Glomerular visceral epithelial cell (primary cell): ENCODE results near the gene OR1A1.
"Not testable (repeated sequence)": the region's sequence is repeated elsewhere in the genome, so short reads cannot be mapped to it uniquely, and the experiment has no call there.

Experiments used
- DNase-seq: peaks from one replicate; pipeline ENCODE4 v3.0.0-alpha.2; 2016; ENCODE audit errors: extremely low spot score

The OR1A1 gene, protein sequence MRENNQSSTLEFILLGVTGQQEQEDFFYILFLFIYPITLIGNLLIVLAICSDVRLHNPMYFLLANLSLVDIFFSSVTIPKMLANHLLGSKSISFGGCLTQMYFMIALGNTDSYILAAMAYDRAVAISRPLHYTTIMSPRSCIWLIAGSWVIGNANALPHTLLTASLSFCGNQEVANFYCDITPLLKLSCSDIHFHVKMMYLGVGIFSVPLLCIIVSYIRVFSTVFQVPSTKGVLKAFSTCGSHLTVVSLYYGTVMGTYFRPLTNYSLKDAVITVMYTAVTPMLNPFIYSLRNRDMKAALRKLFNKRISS

GRCh38 chr17:3207367-3207766 lies at the start of gene OR1A1:
Gene OR1A1 (plus strand): TSS chr17:3207667. CDS start chr17:3215621, 7,954 bp downstream.
- DNase-seq: no peak

DNA sequence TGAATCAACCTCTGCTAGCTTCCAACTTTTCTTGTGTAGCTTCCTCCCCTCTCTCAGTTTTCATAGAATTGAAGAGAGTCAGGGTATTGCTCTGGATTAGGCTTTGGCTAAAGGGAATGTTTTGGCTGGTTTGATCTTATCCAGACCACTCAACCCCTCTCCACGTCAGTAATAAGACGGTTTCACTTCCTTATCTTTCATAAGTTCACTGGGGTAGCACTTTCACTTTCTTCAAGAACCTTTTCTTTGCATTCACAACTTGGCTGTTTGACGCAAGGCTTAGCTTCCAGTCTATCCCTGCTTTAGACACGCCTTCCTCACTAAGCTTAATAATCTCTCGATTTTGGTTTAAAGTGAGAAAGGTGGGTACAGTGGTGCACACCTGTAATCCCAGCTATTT lies 39.9 kb upstream of the OR1A1 start:
- DNase-seq: no peak

DNA sequence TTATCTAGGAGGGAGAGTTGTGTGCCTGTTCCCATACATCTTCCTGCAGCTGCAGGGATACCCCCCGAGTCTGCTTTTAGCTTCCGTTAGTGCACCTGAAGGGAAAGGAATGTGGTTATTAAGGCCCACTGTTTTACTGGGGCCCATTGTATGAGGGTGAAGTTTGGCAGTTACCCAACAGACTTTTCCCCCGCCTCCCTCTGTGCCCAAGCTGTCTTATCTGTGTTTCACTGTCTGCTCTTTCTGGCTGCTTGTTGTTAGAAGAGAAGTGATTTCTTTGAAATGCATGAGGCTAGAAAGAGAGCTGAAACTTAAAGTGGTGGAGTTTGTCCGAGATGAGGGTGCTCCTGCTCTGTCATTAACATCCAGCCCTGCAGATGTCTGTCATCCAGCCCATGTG lies 17.5 kb upstream of the OR1A1 start:
- DNase-seq: no peak

DNA sequence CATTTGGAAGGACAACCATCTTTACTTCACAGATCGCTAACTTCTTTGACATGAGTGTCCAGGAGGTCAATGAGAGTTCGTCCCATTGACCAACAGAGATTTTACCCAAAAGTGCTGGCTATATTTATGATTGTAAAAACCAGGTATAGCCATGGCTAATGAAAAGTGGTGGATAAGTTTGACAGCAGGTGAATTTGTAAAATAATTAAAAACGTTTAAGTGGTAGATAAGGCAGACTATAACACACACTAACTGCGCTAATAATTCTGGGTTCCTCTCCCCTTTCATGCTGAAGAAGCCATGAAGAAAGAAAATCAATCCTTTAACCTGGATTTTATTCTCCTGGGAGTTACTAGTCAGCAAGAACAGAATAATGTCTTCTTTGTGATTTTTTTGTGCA lies 10.2 kb upstream of the OR1A1 start, which contains the start of gene OR1A2:
OR1A2 (plus strand) TSS at position 301 of the 400 bp plus-strand sequence; CDS start at position 301, 0 bp downstream.
- no peak for DNase-seq

DNA sequence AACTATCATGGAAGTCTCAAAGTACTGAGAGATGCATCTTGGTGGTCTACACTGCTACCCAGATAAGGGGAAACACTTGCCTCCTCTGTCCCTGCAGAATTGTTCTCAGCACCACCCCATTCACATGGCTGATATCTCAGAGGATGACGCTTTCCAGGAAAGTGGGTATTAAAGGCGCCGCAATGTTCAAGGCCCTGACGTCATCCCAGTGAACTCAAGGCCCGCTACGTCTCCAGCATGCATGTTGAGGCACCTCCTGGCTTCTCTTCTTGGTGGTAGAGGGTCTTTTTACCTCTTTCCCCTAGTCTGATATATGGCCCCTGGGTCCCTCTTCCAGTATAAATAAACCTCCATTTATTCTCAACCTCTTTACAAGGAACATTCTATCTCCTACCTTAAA lies 1.0 kb downstream of the OR1A1 start:
- no peak for DNase-seq

DNA sequence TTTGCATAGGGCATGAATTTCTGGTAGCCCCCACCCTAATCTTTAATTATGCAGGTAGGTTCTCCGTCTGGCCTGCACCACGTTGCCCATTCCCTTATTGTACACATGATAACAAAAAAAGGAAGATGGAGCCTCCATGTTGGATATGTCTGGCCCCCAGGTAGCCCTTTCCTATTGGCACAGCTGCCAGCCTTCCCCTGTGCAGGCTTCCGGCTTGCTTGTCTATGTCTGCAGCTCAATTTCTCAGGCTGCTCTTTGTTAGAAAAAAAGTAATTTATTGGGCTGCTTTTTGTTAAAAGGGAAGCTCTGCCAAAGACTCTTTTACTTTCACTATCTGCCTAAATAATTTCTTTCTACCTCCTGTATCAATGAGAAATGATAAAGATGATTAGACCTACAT lies 5.5 kb downstream of the OR1A1 start:
- no peak for DNase-seq

DNA sequence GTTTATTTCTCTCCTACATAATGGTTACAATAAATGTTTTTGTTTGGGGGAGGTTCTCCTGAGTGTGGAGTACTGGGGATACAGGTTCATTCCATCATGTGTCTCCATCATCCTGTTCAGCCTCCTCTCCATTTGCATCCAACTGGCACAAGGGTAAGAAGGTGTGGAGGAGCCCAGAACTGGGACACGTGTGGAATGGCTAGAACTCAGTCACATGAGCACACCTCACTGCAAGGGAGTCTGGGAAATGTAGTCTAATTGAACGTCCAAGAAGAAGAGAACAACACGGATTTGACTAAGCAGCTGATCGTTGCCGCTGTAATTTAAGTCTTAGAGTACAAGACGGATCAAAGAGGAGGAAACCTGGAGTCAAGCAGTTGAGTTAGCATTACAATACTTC lies 6.1 kb downstream of the OR1A1 start:
- DNase-seq: no peak

- DNase-seq: not testable (repeated sequence)
These were observed 12.5 kb downstream of the OR1A1 start for GRCh38 chr17:3219978-3220377.

DNA sequence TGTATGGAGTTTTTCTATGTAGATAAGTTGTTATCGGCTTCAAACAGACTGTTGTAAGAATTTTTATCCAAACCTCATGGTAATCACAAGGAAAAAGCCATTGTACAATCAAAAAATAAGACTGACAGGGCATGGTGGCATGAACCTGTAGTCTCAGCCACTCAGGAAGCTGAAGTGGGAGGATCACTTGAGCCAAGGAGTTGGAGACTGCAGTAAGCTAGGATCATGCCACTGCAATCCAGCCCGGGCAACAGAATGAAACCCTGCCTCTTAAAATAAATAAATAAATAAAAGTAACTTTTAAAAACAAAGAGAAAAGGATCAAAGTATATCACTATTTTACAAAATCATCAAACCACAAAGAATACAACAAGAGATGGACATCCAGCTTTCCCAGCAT lies 14.4 kb downstream of the OR1A1 start:
- DNase-seq: no peak

DNA sequence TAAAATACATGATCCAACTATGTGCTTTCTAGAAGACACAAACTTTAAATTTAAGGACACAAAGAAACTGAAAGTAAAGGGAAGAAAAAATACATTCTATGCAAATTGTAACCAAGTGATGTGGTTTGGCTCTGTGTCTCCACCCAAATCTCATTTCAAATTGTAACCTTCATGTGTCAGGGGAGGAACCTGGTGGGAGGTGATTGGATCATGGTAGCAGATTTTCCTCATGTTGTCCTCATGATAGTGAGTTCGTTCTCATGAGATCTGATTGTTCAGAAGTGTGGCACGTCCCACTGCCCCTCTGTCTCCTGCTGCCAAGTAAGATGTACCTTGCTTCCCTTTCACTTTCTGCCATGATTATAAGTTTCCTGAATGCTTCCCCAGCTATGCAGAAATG lies 15.0 kb downstream of the OR1A1 start:
- no peak for DNase-seq

GRCh38 chr17:3224721-3225352 lies 17.4 kb downstream of the OR1A1 start:
- not testable (repeated sequence) for DNase-seq

GRCh38 chr17:3232300-3232699 lies 24.8 kb downstream of the OR1A1 start:
- not testable (repeated sequence) for DNase-seq

DNA sequence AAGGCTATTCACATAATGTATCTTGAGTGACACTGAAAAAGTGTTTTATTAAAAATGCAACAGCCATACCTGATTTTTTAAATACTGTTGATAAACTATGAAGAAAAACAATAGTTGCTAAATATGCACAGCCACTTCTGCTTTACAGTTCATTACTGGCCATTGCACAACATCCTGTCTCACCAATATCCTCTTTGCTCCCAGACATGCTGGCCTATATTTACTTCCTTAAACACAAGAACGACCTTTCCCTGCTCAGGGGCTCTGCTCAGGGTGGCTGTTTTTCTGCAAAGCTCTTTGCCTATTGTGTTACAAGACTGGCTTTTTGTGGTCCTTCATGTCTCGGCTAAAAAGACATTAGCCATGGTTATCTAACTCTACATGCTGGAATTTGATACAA lies 31.2 kb downstream of the OR1A1 start:
- not testable (repeated sequence) for DNase-seq

DNA sequence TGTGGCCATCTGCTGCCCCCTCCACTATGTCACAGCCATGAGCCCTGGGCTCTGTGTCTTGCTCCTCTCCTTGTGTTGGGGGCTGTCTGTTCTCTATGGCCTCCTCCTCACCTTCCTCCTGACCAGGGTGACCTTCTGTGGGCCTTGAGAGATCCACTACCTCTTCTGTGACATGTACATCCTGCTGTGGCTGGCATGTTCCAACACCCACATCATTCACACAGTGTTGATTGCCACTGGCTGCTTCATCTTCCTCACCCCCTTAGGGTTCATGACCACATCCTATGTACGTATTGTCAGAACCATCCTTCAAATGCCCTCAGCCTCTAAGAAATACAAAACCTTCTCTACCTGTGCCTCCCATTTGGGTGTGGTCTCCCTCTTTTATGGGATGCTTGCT lies 33.6 kb downstream of the OR1A1 start:
- DNase-seq: not testable (repeated sequence)

DNA sequence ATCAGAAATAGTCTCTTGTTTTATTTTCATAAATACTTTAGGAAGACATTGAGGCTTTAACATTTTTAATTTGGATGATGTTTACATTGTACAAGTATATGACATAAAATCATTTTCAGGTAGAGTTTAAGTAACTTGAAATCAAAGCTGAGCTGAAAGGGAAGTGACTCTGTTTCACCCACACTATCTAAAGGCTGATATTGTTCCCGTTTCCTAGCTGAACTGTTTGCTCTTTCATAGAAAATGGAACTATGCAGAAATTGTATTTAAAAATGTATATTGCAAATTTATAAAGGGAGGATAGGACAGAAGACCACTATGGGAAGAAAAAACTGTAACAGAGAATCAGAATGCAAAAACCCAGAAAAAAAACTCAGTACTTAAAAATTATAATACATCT lies 37.4 kb downstream of the OR1A1 start:
- DNase-seq: not testable (repeated sequence)

DNA sequence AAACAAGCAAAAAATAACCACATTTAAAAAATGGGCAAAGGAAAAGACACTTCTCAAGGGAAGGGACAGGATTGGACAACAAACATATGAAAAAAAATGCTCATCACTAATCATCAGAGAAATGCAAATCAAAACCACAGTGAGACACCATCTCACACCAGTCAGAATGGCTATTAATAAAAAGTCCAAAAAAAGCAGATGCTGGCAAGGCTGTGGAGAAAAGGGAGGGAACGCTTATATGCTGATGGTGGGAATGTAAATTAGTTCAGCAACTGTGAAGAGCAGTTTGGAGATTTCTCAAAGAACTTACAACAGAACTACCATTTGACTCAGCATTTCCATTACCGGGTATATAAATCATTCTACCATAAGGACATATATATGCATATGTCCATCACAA lies 41.5 kb downstream of the OR1A1 start:
- not testable (repeated sequence) for DNase-seq

DNA sequence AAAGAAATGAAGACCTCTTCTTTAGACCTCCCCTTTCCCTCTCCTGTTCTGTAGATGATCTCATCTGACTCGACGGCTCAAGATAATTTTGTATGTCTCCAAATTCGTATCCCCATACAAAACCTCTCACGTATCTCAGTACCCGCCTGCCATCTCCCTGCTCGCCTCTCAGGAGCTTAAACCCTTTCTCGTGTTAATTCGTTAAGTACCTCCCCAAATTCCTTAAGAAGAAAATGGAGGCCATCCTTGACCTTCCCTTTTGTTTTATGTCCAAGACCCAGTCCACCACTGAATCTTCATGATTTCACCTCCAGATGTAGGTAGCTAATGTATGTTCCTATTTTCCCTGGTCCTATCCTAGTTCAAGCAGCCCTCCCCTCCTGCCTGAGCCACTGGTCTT lies 49.1 kb downstream of the OR1A1 start:
- DNase-seq: no peak

DNA sequence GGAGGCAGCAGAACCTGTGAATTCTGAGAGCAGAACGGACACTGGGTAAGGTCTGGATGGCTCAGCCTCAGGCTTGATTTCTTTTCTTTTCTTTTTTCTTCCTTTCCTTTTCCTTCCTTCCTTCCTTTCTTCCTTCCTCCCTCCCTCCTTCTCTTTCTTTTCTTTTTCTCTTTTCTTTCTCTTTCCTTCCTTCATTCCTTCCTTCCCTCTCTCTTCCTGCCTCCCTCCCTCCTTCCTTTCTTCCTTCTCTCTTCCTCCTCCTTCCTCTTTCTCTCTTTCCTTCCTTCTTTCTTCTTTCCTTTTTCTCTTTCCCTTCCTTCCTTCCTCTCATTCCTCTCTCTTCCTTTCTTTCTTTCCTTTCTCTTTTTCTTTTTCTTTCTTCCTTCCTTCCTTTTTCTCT lies 52.7 kb downstream of the OR1A1 start:
- no peak for DNase-seq

GRCh38 chr17:3260600-3260999 lies 53.1 kb downstream of the OR1A1 start:
- DNase-seq: no peak
